ENCODE data around the gene SGTA.
A peak's percentile ranks its signal among the peaks of the same experiment; 100 is the strongest.

SGTA gene

DNA sequence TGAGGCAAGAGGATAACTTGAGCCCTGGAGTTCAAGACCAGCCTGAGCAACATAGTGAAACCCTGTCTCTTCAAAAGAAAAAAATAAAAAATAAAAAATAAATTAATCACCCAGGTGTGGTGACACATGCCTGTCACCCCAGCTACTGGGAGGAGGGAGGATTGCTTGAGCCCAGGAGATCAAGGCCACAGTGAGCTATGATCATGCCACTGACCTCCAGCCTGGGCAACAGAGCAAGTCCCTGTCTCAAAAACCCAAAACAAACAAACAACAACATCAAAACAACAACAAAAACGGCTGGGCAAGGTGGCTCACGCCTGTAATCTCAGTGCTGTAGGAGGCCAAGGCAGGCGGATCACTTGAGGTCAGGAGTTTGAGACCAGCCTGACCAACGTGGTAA, 39.0 kb downstream of the SGTA start:
- no peak for DNase-seq

DNA sequence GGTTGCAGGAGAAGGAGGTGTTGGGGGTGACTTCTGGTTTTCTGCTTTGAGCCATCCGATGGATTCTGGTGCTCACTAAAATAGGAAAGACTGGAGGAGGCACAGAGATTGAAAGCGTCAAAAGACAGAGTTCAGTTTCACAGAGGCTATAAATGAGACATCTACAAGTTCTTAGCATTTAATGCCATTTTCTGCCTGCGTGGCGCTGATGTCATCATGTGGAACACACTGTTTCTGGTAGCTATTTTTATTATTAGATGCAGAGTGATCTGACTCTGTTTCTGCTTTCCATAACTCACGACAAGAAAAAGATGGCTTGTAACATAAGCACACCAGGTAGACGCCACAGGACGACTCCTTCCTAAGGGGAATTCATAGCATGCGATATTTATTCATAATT, 40.0 kb downstream of the SGTA start:
- no peak for DNase-seq

DNA sequence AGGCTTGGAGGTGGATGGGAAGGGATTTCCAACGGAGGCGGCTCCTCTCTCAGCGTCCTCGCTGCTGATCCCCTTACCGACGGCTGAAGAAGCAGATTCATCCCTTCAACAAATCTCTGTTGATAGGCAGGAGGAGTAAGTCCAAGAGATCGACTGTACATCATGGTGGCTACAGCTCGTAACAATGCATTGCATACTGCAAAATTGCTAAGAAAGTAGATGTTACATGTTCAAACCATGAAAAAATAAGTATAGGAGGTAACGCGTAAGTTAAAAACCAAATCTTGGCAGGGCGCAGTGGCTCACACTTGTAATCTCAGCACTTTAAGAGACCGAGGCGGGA, 42.8 kb downstream of the SGTA start:
- no peak for DNase-seq

DNA sequence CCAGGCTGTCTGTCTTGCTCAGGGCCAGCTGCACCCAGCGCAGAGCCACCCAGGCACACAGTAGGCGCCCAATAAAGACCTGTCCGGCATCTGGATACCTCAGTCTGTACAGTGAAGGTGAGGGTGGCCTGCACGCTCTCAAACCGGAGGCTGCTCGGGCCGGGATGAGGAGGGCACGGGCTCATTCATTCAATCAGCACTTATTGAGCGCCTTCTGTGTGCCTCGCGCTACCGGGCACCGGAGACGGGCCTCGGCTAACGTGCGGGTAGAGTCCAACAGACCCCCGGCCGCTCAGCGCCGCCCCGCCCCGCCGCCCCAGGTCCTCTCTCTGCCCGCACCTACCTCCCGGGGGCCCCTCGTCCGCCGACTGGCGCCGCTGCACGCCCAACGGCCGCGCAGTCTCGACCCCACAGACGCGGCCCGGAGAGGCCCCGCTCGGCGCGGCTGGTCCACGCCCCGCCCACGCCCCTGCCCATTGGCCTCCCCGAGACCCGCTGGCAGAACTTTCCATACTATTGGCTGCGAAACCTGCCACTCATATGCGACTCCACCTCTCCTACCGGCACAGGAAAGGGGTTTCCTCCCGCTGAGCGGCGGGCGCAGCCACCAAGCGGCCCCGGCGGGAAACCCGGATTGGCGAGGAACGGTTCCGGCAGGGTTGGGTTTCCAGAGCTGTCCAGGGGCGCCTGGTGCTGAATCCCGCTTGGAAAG, 43.3 kb downstream of the SGTA start, which contains the start of gene SLC39A3:
SLC39A3 (minus strand) TSS at position 416 of the 712 bp plus-strand sequence. CDS start 2,760 bp downstream, outside the sequence.
- peak; percentile 96 to 98 (median 98) for DNase-seq

DNA sequence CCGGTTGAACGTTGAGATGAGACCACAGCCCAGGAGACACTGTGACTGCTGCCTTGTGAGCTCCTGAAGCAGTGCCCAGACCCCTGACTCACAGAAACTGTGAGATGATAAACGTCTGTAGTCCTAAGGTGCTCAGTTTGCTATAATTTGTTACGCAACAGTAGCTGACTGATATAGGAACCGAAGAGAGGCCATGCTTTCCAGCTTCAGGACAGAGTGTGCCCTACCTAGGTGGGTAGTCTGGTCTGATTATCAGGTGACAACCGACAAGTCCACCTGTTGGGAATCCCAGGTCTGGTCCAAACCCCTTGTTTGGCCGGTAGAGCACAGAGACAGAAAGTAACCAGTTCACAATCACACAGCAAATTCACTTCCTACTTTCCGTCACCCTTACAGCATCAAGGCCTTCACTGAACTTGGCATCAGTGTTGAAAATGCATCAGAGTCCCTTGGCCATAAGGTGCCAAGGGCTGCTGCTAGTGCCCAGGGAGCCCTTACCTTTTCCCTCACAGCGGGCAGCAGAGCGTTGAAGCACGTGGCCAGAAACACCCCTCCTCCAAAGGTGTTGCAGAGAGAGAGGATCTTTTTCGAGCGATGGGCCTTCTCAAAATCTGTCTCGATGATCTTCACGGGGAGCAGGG, 46.4 kb downstream of the SGTA start:
- DNase-seq, result no peak

DNA sequence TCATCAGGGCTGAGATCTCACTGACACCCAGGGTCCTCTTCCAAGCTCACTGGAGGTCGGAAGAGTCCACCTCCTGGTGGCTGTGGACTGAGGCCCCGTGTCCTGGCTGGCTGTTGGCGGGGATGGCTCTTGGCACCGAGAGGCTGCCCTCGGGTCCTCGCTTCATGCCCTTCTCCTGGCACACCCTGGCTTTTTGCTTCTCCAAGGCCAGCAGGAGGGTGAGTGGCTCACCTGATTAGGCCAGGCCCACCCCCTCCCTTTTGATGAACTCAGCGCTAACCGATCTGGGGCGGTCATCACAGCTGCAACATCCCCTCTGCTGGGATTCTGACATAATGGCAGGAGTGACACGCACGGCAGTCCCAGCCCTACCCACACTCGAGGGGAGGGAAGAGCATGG, 47.7 kb downstream of the SGTA start:
- DNase-seq, result no peak

DNA sequence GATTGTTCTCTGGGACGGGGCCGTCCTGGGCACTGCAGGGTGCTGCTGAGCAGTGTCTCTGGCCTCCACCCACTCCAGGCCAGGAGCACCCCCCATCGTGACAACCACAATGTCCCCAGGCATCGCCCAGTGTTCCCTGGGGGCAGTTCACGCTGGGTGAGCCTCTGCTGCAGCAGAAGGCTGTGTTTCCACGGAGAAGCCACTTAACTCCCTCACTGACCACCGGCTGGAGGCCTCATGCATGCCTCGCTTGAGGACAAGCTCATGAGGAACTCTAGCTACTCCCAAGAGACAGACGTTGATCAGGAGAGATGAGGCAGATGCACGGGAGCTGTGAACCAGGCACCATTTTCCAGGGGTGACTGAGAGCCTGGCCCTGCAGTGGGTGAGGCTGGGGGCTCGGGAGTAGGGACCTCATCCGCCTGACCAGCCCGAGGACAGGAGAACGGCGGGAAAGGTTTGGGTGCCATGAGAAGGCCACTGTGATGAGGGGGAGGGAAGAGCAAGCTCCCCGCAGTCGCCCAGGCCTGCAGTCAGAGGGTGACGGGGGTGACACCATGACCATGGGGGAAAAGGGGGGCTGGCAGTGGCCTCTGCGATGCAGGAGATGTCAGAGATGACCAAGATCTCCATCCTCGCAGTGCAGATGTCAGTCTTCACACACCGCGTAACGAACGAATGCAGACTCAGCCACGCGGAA, 48.3 kb downstream of the SGTA start:
- DNase-seq, result no peak

DNA sequence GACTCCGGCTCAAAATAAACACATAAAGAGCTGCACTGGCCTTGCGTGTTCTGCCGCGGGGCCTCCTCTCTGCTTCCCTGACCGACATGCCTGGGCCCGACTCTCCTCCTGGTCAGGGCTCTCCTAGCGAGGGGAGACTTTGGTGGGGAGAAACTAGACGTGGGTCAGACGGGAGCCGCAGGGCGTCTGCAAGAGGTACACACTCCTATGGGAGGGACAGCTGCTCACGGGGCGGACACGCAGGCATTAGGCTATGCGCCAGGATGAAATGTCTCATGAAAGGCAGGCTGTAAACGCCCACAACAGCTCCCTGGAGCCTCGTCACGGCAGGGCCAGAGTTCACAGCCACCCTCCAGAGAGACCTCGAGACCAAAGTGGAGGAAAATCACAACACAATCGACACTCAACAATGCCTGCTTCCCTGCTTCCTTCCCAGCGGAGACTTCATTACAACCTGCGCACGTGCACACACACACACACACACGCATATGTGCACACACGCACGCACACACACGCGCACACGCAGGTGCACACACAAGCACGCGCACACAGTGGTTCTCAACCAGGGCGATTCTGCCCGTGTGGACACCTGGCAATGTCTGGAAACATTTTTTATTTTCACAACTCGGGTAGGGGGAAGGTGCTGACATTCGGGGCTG, 49.0 kb downstream of the SGTA start:
- no peak for DNase-seq

DNA sequence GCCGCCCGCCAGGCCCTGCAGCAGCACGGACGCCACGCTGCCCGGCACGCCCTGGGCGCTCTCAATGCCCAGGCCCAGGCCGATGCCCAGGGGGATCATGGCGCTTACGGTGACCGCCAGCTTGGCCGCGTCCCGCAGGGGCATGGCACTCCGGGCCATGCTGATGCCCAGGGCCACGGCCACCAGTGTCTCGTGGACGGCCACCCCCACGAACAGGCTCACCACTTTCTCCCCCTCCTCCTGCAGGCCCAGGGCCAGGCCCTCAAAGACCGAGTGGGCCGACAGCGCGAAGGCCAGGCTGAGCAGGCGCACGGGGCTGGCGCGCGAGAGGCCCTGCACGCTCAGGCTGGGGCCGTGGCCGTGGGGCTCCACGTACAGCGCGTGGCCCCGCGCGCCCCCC, 50.2 kb downstream of the SGTA start:
- DNase-seq, result no peak

DNA sequence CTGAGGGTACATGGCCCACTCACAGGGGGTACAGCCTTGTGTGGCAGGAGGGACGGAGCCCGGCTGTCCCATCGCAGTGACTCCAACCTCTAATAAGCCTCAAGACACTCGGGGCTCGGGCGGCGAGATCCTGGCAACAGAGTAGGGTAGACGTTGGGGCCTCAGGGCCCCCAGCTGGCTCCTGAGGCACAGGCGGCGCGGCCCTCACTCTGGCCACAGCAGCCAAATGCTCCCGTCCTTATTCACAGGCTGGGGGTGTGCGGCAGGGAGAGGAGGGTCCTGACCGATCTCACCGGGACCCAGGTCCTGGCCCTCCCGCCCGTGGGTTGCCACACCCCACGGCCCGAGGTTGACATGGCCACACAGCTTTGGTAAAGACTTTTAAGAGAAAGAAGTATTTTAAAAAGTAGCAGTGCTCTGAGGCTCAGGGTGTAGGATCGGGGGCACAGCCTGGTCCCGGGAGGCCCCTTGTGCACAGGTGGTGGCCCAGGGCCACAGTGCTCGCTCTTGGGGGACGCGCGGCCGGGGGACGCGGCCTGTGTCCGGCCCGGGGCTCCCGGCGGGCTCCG, 50.8 kb downstream of the SGTA start:
- DNase-seq, result no peak

DNA sequence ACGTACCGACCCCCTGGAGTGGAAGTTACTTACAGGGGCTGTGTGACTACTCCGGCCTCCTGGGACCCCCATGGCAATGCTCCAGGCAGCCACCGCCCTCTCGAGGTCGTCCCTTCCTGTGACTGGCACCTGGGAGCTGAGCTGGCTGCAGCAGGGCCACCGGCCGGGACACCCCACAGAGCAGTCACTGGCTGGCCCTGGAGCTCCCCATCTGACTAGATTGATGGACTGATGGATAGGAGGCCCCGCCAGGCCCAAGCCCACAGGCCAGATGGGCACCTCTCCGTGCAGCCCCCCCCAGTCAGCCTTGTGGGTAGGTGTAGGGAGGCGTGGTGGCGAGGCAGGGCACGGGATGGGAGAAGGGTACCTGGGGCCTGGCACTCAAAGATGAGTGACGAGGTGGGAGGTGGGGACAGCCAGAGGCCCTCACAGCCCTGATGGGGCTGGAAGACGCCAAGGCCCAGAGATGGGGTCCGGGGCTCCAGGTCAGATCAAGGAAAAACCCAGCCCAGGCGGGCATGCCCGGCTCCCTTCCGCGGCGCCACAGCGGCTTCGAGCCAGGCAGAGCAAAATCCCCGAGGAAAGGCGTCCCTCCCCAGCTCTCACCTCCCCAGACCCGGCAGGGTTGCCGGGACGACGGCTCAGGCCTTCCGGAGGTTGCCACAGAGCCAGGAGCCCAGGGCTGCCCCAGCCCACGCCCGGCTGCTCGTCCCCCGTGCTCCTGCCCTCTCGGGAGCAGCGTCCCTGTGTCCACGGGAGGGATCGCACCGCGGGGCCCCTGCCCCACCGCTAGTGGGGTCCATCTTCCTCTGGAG, 51.7 kb downstream of the SGTA start:
- no peak for DNase-seq

DNA sequence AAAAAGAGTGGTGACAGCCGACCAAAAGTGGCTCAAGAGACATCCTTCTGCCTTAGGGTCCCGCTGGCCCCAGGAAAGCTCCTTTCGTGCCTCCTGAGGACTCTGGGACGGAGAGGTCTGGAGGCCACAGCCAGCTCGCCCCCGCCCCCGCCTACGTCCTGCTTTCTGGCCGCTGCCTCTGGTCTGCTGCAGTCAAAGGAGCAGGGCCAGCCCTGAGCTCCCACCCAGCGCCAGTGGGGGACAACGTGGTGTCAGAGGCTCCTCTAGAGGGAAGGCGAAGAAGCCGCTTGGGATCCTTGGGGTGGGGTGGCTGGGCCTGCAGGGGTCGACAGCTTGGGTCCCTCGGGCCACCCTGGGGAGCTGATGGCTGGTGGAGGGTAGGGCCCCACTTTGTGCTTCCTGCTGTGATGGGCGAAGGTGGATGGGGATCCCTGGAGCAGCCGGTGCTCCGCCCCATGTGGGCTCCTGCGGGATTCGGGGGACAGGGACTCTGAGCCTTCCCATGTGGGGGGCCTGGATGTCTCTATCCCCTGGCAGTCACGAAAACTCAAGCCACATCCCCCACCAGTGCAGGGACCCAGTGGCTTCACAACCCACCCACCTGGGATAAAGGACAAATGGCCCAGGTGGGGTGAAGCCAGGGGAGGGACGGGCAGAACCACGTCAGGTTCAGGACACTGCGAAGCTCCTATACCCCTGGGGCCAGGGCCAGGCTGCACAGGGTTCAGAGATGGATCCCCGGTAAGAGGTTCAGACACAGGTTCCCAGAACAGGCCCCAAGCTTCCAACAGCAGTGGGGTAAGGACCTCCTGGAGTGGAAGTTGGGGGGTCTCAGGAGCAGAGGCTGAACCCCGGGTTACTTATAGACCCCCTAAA, 52.9 kb downstream of the SGTA start:
- no peak for DNase-seq

DNA sequence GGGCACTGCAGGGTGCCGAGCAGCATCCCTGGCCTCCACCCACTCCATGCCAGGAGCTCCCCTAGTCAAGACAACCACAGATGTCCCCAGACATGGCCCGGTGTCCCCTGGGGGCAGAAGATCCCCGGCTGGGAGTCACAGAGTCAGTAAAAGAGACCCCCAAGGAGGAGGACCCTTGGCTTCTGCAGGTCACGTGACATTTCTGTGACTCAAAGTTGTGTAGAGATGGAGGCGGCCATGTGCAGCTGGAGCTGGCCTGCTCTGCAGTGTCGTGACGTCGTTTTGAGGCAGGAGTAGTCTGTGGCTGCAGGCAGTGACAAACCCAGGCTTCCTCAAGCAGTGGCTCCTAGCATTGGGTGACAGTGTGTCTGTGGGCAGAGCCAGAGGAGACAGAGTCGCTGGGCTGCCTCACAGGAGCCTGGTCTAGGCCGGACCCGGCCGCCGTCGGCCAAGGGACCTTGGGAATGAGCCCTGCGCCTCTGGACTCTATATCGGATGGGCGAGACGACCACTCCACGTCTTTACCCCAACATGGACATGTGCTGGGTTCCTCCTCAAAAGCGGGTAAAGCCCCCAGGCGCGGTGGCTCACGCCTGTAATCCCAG, 54.2 kb downstream of the SGTA start:
- DNase-seq, result no peak

DNA sequence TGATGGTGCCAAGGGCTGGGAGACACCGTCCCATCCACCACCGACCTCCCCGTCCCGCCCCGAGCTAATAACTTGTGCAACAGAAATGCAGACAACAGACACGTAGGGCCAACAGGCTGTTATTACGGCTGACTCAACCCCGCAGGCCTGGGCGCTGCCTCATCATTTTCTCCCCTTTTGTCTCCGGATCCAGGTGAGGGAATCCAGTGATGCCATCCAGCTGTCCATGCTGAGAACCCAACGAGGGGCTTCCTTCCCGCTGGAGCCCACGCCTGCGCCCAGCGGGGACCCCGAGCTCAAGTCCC, 55.5 kb downstream of the SGTA start:
- no peak for DNase-seq

DNA sequence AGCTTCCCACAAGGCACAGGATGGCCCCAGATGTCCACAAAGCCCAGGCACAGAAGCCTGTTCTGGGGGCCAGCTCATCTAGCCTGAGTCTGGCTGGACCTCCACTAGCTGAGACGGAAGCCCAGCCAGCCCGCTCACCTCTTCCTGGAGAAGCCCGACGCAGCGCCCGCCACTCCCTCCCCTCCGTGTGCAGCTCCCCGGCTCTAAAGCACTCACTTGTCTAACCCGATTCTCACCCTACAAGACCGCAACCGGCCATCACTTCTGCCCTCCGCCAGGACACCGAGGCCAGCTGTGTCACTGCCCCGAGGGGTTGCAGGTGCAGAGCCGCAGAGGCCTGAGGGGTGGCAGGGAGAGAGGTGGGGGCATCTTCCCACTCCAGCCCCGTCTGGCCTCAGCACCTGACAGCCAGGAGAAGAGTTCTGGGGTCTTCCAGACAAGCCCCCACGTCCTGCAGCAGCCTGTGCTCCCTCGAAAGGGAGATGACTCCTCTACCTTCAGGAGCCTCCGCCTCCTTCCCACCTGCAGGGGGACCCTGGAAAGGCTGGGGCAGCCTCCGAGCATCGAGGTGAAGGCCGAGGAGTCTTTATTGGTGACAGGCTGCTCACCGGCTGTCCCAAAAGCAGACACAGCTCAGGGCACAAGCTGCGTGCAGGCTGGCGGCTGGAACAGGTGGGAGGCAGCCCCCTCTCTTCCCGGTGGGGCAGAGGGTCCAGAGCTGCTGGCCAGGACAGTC, 56.0 kb downstream of the SGTA start:
- DNase-seq, result no peak

DNA sequence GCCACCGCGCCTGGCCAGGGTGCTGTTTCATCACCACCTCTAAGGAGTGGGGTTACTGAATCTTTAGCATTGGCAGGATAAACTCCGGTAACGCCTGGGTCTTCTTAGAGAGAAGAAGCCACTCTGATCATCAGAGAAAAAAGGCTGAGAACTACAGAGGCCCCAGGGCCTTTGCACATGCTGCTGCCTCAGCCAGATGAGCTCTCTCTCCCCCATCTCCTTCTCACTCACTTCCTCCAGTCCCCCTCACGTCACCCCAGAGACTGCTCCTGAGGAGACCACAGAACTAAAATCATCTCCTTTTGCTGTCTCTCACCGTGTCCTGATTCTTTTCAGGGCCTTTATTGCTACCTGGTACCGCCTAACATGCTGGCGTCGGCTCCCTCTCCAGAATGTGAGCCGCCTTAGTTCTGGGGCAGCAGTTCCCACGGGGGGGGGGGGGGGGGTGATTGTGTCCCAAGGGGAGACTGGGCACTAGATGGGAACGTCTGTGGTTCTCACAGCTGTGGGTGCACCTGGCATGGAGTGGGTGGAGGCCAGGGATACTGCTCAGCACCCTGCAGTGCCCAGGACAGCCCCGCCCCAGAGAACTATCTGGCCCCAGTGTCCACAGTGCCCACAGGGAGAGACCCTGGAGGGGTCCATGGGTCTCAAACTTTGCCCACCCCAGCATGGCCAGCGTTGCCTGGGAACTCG, 56.8 kb downstream of the SGTA start:
- DNase-seq, result no peak

DNA sequence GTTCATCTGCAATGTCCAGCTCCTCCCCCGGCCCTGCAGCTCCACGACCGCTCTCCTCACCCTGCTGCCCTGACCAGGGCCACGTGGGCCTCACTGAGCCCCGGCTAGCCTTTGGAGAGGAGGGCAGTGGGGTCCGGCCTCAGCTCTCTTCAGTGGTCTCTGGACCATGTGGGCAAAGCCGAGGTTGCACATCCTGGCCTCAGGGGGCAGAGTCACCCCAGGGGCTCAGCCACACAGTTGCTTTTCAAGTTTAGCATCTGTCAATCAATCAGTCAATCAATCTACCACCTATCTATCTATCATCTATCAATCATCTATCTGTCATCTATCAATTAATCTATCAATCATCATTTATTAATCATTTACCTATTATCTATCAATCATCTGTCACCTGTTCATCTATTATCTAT, 58.9 kb downstream of the SGTA start:
- no peak for DNase-seq

DNA sequence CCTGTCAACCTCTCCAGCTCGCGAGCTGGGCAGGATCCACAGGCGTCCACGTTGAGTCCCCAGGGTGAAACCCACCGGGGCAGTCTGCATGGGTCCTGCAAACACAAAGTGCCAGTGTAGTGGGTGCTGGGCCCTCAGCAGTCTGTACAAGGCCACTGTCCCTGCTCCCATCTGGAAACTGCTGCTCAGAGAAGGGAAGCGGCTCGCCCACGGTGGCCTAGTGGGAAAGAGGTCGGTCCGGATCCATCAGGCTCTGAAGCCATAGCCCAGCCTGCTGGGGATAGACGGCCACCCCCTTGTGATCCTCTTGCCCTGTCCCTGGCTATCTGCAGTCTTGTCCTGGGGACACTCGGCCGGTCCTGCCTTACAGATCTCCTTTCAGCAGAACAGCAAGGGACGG, 59.3 kb downstream of the SGTA start:
- no peak for DNase-seq

DNA sequence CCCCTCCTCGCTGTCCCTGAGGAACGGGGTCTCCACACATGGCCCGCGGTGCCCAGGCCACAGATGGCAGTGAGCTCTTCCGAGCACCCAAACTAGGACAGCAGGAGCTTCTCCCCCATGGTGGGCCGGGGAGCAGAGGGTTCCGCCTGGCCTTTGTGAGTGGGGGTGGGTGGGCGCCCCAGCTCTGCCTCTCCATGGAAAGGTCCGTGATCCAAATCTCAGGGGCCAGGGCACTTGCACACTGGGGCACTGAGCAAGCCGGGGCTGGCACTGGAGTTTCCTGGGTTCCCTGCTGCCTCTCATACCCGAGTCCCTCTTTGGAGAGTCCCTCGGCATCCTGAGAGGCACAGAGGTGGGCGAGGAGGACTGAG, 59.7 kb downstream of the SGTA start:
- no peak for DNase-seq
